A549 (cell line): Measurements from ENCODE around the gene FIBP. TPM values are rescaled to one million over a fixed set of nuclear protein-coding genes. Genes with fewer than 3 reads are reported as not detected.

ENCODE experiments used
- ATAC-seq, 2 experiments: fragments of 200-7000 bp in 1 of 2; fragments of >200 bp in 1 of 2; cut with Nextera tagmentation in 1 of 2; cut with Tn5 transposase in 1 of 2; 3 replicates each; pipeline versions ENCODE4 v1.8.0 to v1.9.1; 2018 to 2020; ENCODE audit warnings: mild to moderate bottlenecking in 1 of 2, moderate library complexity in 1 of 2
- CTCF ChIA-PET: fragments of 300-600 bp; sonication (Branson Sonifier 250); formaldehyde crosslinking; extraction: SDS; loops from one replicate; lab custom pipeline; 2021; ENCODE audit warnings: antibody characterized with exemption, inconsistent platforms; lab: Yijun Ruan, JAX
- POLR2A ChIA-PET: fragments of 350-600 bp; formaldehyde crosslinking; extraction: SDS; loops from one replicate; lab custom pipeline; 2021; ENCODE audit warnings: antibody characterized with exemption, inconsistent platforms; lab: Yijun Ruan, JAX
- DNase-seq, 2 experiments: peaks; one replicate each; pipeline versions ENCODE4 v3.0.0 to v3.0.0-alpha.2; 2011 to 2016; ENCODE audit warnings: low read depth in 1 of 2, low spot score in 1 of 2
- FAIRE-seq: peaks from 2 replicates; lab custom pipeline; 2011; peaks lifted over from hg19 to GRCh38; lab: Jason Lieb, UNC
- H3K27ac ChIP-seq, 2 experiments: fragments of >200 bp; sonication (Bioruptor Twin); formaldehyde crosslinking; 3 replicates each; pipeline ENCODE4 v1.5.1; 2016 to 2017
- H3K4me1 ChIP-seq: fragments of >200 bp; sonication (Bioruptor Twin); formaldehyde crosslinking; 3 replicates; pipeline ENCODE4 v1.6.1; 2016
- H3K4me2 ChIP-seq: fragments of >200 bp; sonication (Bioruptor Twin); formaldehyde crosslinking; 3 replicates; pipeline ENCODE4 v1.6.1; 2016
- H3K4me3 ChIP-seq: fragments of >200 bp; sonication (Bioruptor Twin); formaldehyde crosslinking; 3 replicates; pipeline ENCODE4 v1.5.1; 2016
- H3K9me3 ChIP-seq: fragments of >200 bp; sonication (Bioruptor Twin); formaldehyde crosslinking; 3 replicates; pipeline ENCODE4 v1.6.1; 2016
- JUN ChIP-seq, 2 experiments: fragments of >200 bp; sonication (Bioruptor Twin); formaldehyde crosslinking; IDR thresholded peaks; 2 replicates in 1 of 2; 3 replicates in 1 of 2; pipeline ENCODE4 v1.6.1; 2016 to 2017
- JUNB ChIP-seq: fragments of >200 bp; sonication (Bioruptor Twin); formaldehyde crosslinking; IDR thresholded peaks from 2 replicates; pipeline ENCODE4 v1.6.1; 2016
- KDM1A ChIP-seq: fragments of 200-600 bp; sonication (generic); IDR thresholded peaks from 2 replicates; pipeline ENCODE4 v1.6.1; 2016; ENCODE audit warnings: low read depth, mild to moderate bottlenecking
- MYC ChIP-seq: IDR thresholded peaks from 2 replicates; pipeline ENCODE4 v1.6.1; 2012; ENCODE audit warnings: mild to moderate bottlenecking, inconsistent platforms, low read length, improper control_type of control experiment, borderline replicate concordance
- NFE2L2 ChIP-seq: fragments of 150-350 bp; conservative IDR thresholded peaks from 2 replicates; pipeline ENCODE4 v1.6.1; 2014; ENCODE audit warnings: low read length
- NPAS2 ChIP-seq: fragments of 250-450 bp; sonication (Bioruptor Pico); IDR thresholded peaks from 2 replicates; pipeline ENCODE4 v1.8.0; 2022; ENCODE audit warnings: mild to moderate bottlenecking, moderate library complexity, borderline replicate concordance
- POLR2A ChIP-seq: IDR thresholded peaks from 2 replicates; pipeline ENCODE4 v1.6.1; 2012; ENCODE audit warnings: mild to moderate bottlenecking, low read length
- RARB ChIP-seq: fragments of 250-450 bp; sonication (Bioruptor Pico); IDR thresholded peaks from 2 replicates; pipeline ENCODE4 v1.8.0; 2021; ENCODE audit warnings: mild to moderate bottlenecking, moderate library complexity
- ZFP36 ChIP-seq: fragments of 450-650 bp; IDR thresholded peaks from 2 replicates; pipeline ENCODE4 v1.6.1; 2014; ENCODE audit warnings: borderline replicate concordance; ENCODE audit not compliant: partially characterized antibody
- WGBS: methylation state at CpG from one replicate; pipeline ENCODE4 v1.1.6; 2017; ENCODE audit errors: missing lambda C conversion rate; 5-methylcytosine and 5-hydroxymethylcytosine counted together
- polyA plus RNA-seq, 4 experiments: library from polyadenylated mRNA; depleted of rRNA in 3 of 4; stranded (reverse); fragments of >200 nt; fragmentation: RNase III in 1 of 4; extraction: RNeasy Plus Mini Kit Qiagen cat#74134 plus additional on column Dnase treatment in 1 of 4; gene quantifications; 2 replicates in 3 of 4; 3 replicates in 1 of 4; pipeline ENCODE4 v1.2.3, GENCODE V29; 2011 to 2017
- TF ChIP-seq, protein P1 (sequence below): IDR thresholded peaks from 2 replicates; pipeline ENCODE4 v1.6.1; 2012
- TF ChIP-seq, protein P2 (sequence below): fragments of 250-450 bp; sonication (Bioruptor Pico); IDR thresholded peaks from 2 replicates; pipeline ENCODE4 v1.5.0; 2021; ENCODE audit warnings: mild to moderate bottlenecking, moderate library complexity, borderline replicate concordance
- TF ChIP-seq, protein P3 (sequence below): fragments of 150-350 bp; IDR thresholded peaks from 2 replicates; pipeline ENCODE4 v1.6.1; 2014; ENCODE audit warnings: low read depth, mild to moderate bottlenecking, low read length
- TF ChIP-seq, protein P4 (sequence below): IDR thresholded peaks from 2 replicates; pipeline ENCODE4 v1.6.1; 2012
- TF ChIP-seq, protein P5 (sequence below): IDR thresholded peaks from 2 replicates; pipeline ENCODE4 v1.6.1; 2012; ENCODE audit warnings: low read depth, borderline replicate concordance

The FIBP gene
- polyA plus RNA-seq, 2 of the 4 experiments (the other 2 are of a cell fraction): 60.4 to 72.2 TPM

DNA sequence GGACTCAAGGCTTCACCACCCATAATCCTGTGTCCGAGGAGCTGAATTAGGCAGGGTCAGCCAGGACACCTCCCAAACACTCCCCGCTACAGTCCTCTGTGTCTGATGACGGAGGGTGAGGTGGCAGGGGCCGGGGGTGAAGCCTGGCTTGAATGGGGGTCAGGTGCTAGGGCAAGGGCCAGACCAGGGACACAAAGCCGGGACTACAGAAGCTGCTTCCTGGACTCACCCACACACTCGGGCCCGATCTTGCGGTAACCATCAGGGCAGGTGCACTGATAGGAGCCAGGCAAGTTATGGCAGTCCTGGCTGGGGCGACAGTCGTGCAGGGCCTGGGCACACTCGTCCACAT lies 18.0 kb downstream of the FIBP start (continued):
- TF ChIP-seq ZFP36 (no peak), NPAS2 (no peak)

GRCh38 chr11:65869643-65870306 lies 18.5 kb downstream of the FIBP start:
- DNase-seq: no peak
- no peak for FAIRE-seq
- Histone ChIP-seq H3K4me1 (peaks cover 6% of the 10 kb centered on the region), H3K9me3 (no peaks in the 10 kb centered on the region), H3K27ac (no peak overlapping the region), H3K4me2 (no peak overlapping the region), H3K4me3 (no peak overlapping the region)
- TF ChIP-seq, protein P1, sequence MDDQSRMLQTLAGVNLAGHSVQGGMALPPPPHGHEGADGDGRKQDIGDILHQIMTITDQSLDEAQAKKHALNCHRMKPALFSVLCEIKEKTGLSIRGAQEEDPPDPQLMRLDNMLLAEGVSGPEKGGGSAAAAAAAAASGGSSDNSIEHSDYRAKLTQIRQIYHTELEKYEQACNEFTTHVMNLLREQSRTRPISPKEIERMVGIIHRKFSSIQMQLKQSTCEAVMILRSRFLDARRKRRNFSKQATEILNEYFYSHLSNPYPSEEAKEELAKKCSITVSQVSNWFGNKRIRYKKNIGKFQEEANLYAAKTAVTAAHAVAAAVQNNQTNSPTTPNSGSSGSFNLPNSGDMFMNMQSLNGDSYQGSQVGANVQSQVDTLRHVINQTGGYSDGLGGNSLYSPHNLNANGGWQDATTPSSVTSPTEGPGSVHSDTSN: no peak; the same call in 1 of the 2 replicates
- TF ChIP-seq POLR2A: peak; percentile 21
- TF ChIP-seq, protein P2, sequence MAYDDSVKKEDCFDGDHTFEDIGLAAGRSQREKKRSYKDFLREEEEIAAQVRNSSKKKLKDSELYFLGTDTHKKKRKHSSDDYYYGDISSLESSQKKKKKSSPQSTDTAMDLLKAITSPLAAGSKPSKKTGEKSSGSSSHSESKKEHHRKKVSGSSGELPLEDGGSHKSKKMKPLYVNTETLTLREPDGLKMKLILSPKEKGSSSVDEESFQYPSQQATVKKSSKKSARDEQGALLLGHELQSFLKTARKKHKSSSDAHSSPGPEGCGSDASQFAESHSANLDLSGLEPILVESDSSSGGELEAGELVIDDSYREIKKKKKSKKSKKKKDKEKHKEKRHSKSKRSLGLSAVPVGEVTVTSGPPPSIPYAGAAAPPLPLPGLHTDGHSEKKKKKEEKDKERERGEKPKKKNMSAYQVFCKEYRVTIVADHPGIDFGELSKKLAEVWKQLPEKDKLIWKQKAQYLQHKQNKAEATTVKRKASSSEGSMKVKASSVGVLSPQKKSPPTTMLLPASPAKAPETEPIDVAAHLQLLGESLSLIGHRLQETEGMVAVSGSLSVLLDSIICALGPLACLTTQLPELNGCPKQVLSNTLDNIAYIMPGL (CRISPR knock-in tag): 0 out of 2 replicates have a peak, but pooled peaks have one; percentile 2
- CTCF ChIA-PET: interaction anchor here (0.8 to 7.5 kb wide), 7 partner anchors 9 to 158 kb away, joined by 3 to 158 read pairs (median 4); partner anchors contain the start of genes C11orf68, CFL1, FIBP and KAT5
- 84% methylated on average over 24 of the region's 24 CpGs for WGBS
- ATAC-seq: peak; percentile 1 to 4; a peak in 4 of 6 replicates
- POLR2A ChIA-PET: interaction anchor here (0.8 to 2.9 kb wide), 5 partner anchors 10 to 207 kb away, joined by 3 to 15 read pairs (median 4); partner anchors contain the start of genes FIBP, MUS81 and RELA

DNA sequence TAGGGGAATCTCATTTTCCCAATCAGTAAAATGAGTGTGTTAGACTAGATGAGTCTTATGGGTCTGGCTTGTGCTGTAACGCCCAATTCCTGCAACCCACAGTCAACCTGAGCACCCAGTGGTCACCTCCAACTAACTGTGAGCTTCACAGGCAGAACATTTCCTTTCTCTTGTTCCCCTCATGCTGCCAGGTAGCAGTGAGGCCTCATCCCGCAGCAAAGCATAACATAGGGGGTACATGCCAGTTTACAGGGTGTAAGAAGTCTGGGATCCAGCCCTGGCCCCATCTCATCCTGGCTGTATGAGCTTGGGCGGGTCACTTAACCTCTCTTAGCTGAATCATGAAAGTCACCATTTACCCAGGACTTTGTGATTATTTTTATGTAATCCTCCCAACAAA lies 19.4 kb downstream of the FIBP start:
- no peak for TF ChIP-seq KDM1A
- TF ChIP-seq, protein P3, sequence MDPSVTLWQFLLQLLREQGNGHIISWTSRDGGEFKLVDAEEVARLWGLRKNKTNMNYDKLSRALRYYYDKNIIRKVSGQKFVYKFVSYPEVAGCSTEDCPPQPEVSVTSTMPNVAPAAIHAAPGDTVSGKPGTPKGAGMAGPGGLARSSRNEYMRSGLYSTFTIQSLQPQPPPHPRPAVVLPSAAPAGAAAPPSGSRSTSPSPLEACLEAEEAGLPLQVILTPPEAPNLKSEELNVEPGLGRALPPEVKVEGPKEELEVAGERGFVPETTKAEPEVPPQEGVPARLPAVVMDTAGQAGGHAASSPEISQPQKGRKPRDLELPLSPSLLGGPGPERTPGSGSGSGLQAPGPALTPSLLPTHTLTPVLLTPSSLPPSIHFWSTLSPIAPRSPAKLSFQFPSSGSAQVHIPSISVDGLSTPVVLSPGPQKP: no peak
- TF ChIP-seq, protein P1: 0 out of 2 replicates have a peak, but pooled peaks have one; percentile 2
- TF ChIP-seq RARB (CRISPR knock-in tag): no peak
- no peak for TF ChIP-seq MYC
- TF ChIP-seq, all 56 proteins: peak for 1
- Histone ChIP-seq H3K4me3 (no peak overlapping the region), H3K27ac (no peak overlapping the region), H3K4me1 (peaks cover 6% of the 10 kb centered on the region), H3K4me2 (no peak overlapping the region), H3K9me3 (no peaks in the 10 kb centered on the region)
- WGBS: 73% methylated on average over 3 of the region's 3 CpGs
- FAIRE-seq (no peak), DNase-seq (no peak), ATAC-seq (no peak)
- ChIA-PET POLR2A (interaction anchor here (0.9 to 2.9 kb wide), 3 partner anchors 9 to 206 kb away, joined by 3 to 15 read pairs (median 9); partner anchors contain the start of genes FIBP, MUS81 and RELA), CTCF (interaction anchor here (0.8 to 7.5 kb wide), 8 partner anchors 8 to 157 kb away, joined by 3 to 158 read pairs (median 4); partner anchors contain the start of genes CFL1, FIBP, KAT5 and MUS81)

- H3K27ac ChIP-seq: no peak overlapping the region
- TF ChIP-seq NFE2L2: no peak
- peak in 1 of 2 experiments; percentile 42; a peak in 2 of 5 replicates for TF ChIP-seq JUN (IDR thresholded peaks at IDR 0.05)
- TF ChIP-seq, protein P4, sequence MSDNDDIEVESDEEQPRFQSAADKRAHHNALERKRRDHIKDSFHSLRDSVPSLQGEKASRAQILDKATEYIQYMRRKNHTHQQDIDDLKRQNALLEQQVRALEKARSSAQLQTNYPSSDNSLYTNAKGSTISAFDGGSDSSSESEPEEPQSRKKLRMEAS: no peak
- TF ChIP-seq POLR2A: no peak
- no peak for TF ChIP-seq JUNB
- TF ChIP-seq, protein P5, sequence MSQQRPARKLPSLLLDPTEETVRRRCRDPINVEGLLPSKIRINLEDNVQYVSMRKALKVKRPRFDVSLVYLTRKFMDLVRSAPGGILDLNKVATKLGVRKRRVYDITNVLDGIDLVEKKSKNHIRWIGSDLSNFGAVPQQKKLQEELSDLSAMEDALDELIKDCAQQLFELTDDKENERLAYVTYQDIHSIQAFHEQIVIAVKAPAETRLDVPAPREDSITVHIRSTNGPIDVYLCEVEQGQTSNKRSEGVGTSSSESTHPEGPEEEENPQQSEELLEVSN: no peak
- WGBS: 84% methylated on average over 14 of the region's 19 CpGs
- no peak overlapping the region for H3K4me3 ChIP-seq
- DNase-seq: no peak
- ATAC-seq: 0 out of 6 replicates have a peak, but pooled peaks of 1 of the 2 experiments have one; percentile 4
- H3K4me1 ChIP-seq: peaks cover 6% of the 10 kb centered on the region
- H3K4me2 ChIP-seq: no peak overlapping the region
- no peaks in the 10 kb centered on the region for H3K9me3 ChIP-seq
- ChIA-PET POLR2A (interaction anchor here (2.1 to 2.9 kb wide), 2 partner anchors 8 to 21 kb away, joined by 9 to 15 read pairs; partner anchors contain the start of genes FIBP and MUS81), CTCF (interaction anchor here (1.0 to 7.5 kb wide), 5 partner anchors 8 to 157 kb away, joined by 3 to 158 read pairs (median 12); partner anchors contain the start of genes CFL1, FIBP, KAT5 and MUS81)
- no peak for FAIRE-seq
Observed at GRCh38 chr11:65868076-65868667, 20.1 kb downstream of the FIBP start.
